Measurements from ENCODE around the gene RNF214.

Gene RNF214

DNA sequence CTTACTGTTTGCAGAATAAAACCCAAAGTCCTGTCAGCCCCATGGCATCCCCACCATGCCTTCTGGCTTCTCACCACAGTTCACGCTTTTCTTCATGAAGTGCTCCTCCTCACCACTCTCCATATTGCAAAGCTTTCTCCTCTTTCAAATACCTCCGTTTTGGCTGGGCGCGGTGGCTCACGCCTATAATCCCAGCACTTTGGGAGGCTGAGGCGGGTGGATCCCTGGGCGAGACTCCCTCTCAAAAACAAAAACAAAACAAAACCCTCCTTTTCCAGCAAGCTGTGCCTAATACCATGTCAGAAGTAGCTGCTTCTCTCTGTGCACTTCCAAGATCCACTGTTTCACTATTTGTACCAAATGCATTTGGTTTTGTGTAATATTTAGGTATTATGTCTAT is 76.8 kb downstream of the RNF214 start:
- H3K27ac ChIP-seq (ENCODE audit: low read length), result no peak overlapping the region
- 0 out of 2 replicates have a peak, but pooled peaks cover 3% of the 10 kb centered on the region for H3K4me1 ChIP-seq (ENCODE audit: low read length)
- H3K4me3 ChIP-seq (ENCODE audit: low read length), result no peak overlapping the region
- TF ChIP-seq, protein P1, sequence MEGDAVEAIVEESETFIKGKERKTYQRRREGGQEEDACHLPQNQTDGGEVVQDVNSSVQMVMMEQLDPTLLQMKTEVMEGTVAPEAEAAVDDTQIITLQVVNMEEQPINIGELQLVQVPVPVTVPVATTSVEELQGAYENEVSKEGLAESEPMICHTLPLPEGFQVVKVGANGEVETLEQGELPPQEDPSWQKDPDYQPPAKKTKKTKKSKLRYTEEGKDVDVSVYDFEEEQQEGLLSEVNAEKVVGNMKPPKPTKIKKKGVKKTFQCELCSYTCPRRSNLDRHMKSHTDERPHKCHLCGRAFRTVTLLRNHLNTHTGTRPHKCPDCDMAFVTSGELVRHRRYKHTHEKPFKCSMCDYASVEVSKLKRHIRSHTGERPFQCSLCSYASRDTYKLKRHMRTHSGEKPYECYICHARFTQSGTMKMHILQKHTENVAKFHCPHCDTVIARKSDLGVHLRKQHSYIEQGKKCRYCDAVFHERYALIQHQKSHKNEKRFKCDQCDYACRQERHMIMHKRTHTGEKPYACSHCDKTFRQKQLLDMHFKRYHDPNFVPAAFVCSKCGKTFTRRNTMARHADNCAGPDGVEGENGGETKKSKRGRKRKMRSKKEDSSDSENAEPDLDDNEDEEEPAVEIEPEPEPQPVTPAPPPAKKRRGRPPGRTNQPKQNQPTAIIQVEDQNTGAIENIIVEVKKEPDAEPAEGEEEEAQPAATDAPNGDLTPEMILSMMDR (IDR thresholded peaks at IDR 0.05; ENCODE audit: low read depth, low read length), result no peak
- TF ChIP-seq EZH2phosphoT487 (IDR thresholded peaks at IDR 0.05; ENCODE audit: low read depth), result no peak
- H3K9me3 ChIP-seq (ENCODE audit: insufficient read depth, low read length), result no peaks in the 10 kb centered on the region
- no peak overlapping the region for H3K9ac ChIP-seq (ENCODE audit: low read length)
- no peaks in the 10 kb centered on the region for H3K79me2 ChIP-seq (ENCODE audit: low read length)
- H3K36me3 ChIP-seq (replicated peaks; ENCODE audit: low read depth, low read length), result no peaks in the 10 kb centered on the region
- peaks cover 7% of the 10 kb centered on the region for H3K27me3 ChIP-seq (ENCODE audit: low read depth, low read length)
- H4K20me1 ChIP-seq (ENCODE audit: insufficient read depth, low read length), result no peaks in the 10 kb centered on the region
- H3K4me2 ChIP-seq (ENCODE audit: low read length), result no peak overlapping the region
- H2AFZ ChIP-seq (ENCODE audit: low read depth, low read length), result no peak overlapping the region

- Histone ChIP-seq H3K27ac (ENCODE audit: low read length) (no peak overlapping the region), H3K4me1 (ENCODE audit: low read length) (0 out of 2 replicates have a peak, but pooled peaks cover 7% of the 10 kb centered on the region), H3K79me2 (ENCODE audit: low read length) (no peaks in the 10 kb centered on the region), H3K36me3 (replicated peaks; ENCODE audit: low read depth, low read length) (no peaks in the 10 kb centered on the region), H3K9me3 (ENCODE audit: insufficient read depth, low read length) (no peaks in the 10 kb centered on the region), H4K20me1 (ENCODE audit: insufficient read depth, low read length) (no peaks in the 10 kb centered on the region), H2AFZ (ENCODE audit: low read depth, low read length) (no peak overlapping the region), H3K4me3 (ENCODE audit: low read length) (no peak overlapping the region), H3K9ac (ENCODE audit: low read length) (no peak overlapping the region), H3K27me3 (ENCODE audit: low read depth, low read length) (peaks cover 19% of the 10 kb centered on the region), H3K4me2 (ENCODE audit: low read length) (no peak overlapping the region)
- no peak for TF ChIP-seq EZH2phosphoT487 (IDR thresholded peaks at IDR 0.05; ENCODE audit: low read depth)
- TF ChIP-seq, protein P1 (IDR thresholded peaks at IDR 0.05; ENCODE audit: low read depth, low read length), result no peak
These were observed 80.6 kb downstream of the RNF214 start for GRCh38 chr11:117313091-117313490.

DNA sequence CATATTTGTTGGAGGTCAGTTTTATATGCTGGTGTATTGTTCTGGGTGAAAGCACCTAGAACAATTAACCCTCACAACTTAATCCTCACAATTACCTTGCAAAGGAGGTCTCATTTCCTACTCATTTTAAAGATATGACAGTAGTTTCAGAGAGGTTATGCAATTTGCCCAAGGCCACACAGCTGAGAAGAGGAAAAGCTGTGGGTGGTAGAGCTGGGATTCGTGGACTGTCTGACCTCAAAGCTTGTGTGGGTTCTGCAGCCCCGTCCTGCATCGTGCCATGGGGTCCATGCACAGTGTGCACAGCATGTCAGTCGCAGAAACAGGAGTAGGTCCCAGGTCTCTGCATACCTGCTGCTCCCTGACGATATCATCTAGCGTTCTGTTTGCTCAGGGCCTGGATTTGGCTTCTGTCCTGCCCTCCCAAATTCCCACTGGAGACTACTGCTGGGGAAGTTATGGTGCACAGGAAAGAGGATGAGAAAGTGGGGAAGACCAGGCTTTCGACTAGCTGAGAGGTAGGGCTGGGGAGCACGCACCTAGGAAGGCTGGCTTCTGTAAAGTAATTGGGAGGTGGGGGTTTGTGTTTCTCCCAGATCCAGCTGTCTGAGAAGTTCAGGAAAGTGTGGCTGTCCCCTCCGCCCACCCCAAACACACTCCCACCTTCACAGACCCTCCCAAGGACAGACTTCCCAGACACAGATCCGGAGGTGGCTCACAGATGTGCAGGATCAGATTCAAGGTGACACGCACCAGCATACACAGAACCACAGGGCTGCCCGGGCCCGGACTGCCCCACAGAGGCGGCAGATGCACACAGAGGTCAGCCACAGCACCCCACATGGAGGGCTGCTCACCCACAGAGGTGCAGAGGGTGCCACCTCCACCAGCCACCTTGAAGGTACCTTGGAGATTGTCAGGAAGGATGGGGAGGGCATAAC is 81.6 kb downstream of the RNF214 start:
- H3K9me3 ChIP-seq (ENCODE audit: insufficient read depth, low read length), result no peaks in the 10 kb centered on the region
- no peak overlapping the region for H3K9ac ChIP-seq (ENCODE audit: low read length)
- peaks cover 17% of the 10 kb centered on the region for H3K27me3 ChIP-seq (ENCODE audit: low read depth, low read length)
- no peaks in the 10 kb centered on the region for H4K20me1 ChIP-seq (ENCODE audit: insufficient read depth, low read length)
- H3K4me2 ChIP-seq (ENCODE audit: low read length), result no peak overlapping the region
- no peak overlapping the region for H3K4me3 ChIP-seq (ENCODE audit: low read length)
- 0 out of 2 replicates have a peak, but pooled peaks cover 7% of the 10 kb centered on the region for H3K4me1 ChIP-seq (ENCODE audit: low read length)
- no peaks in the 10 kb centered on the region for H3K79me2 ChIP-seq (ENCODE audit: low read length)
- no peak overlapping the region for H3K27ac ChIP-seq (ENCODE audit: low read length)
- no peak overlapping the region for H2AFZ ChIP-seq (ENCODE audit: low read depth, low read length)
- H3K36me3 ChIP-seq (replicated peaks; ENCODE audit: low read depth, low read length), result no peaks in the 10 kb centered on the region
- no peak for TF ChIP-seq EZH2phosphoT487 (IDR thresholded peaks at IDR 0.05; ENCODE audit: low read depth)
- TF ChIP-seq, protein P1 (IDR thresholded peaks at IDR 0.05; ENCODE audit: low read depth, low read length), result no peak

GRCh38 chr11:117314840-117315239 is 82.4 kb downstream of the RNF214 start:
- no peak overlapping the region for H2AFZ ChIP-seq (ENCODE audit: low read depth, low read length)
- peaks cover 16% of the 10 kb centered on the region for H3K27me3 ChIP-seq (ENCODE audit: low read depth, low read length)
- no peaks in the 10 kb centered on the region for H4K20me1 ChIP-seq (ENCODE audit: insufficient read depth, low read length)
- no peak for TF ChIP-seq EZH2phosphoT487 (IDR thresholded peaks at IDR 0.05; ENCODE audit: low read depth)
- TF ChIP-seq, protein P1 (IDR thresholded peaks at IDR 0.05; ENCODE audit: low read depth, low read length), result no peak
- 0 out of 2 replicates have a peak, but pooled peaks cover 7% of the 10 kb centered on the region for H3K4me1 ChIP-seq (ENCODE audit: low read length)
- no peaks in the 10 kb centered on the region for H3K36me3 ChIP-seq (replicated peaks; ENCODE audit: low read depth, low read length)
- no peaks in the 10 kb centered on the region for H3K9me3 ChIP-seq (ENCODE audit: insufficient read depth, low read length)
- H3K27ac ChIP-seq (ENCODE audit: low read length), result no peak overlapping the region
- H3K9ac ChIP-seq (ENCODE audit: low read length), result no peak overlapping the region
- H3K79me2 ChIP-seq (ENCODE audit: low read length), result no peaks in the 10 kb centered on the region
- H3K4me2 ChIP-seq (ENCODE audit: low read length), result peak overlapping the region; percentile 67
- no peak overlapping the region for H3K4me3 ChIP-seq (ENCODE audit: low read length)
